Heart right ventricle (tissue), 16 donors: ENCODE measurements around the gene RNF175. TPM values are rescaled to one million over a fixed set of nuclear protein-coding genes. Genes with fewer than 3 reads are reported as not detected.

Source experiments
- ATAC-seq, 8 donors: fragments of 200-7000 bp; cut with Tn5 transposase; one replicate each; pipeline ENCODE4 v1.9.1; 2020; ENCODE audit warnings: mild to moderate bottlenecking in 8 of 8, moderate library complexity in 8 of 8, moderate number of reproducible peaks in 1 of 8
- DNase-seq, 2 donors: peaks; one replicate each; pipeline ENCODE4 v3.0.0-alpha.2; 2020
- H3K27ac ChIP-seq, 10 donors: fragments of 200-600 bp; sonication (generic) in 2 of 10; one replicate each; pipeline versions ENCODE4 v1.5.0 to v1.8.0; 2020 to 2022; ENCODE audit warnings: mild to moderate bottlenecking in 3 of 10
- H3K27me3 ChIP-seq, 7 donors: fragments of 200-600 bp; one replicate each; pipeline ENCODE4 v1.8.0; 2021 to 2022; ENCODE audit warnings: mild to moderate bottlenecking in 2 of 7
- H3K36me3 ChIP-seq, 9 donors: fragments of 200-600 bp; sonication (generic) in 1 of 9; one replicate each; pipeline versions ENCODE4 v1.5.0 to v1.8.0; 2020 to 2022; ENCODE audit warnings: mild to moderate bottlenecking in 2 of 9
- H3K4me1 ChIP-seq, 9 donors: fragments of 200-600 bp; sonication (generic) in 1 of 9; one replicate each; pipeline versions ENCODE4 v1.5.0 to v1.8.0; 2020 to 2022; ENCODE audit warnings: mild to moderate bottlenecking in 4 of 9
- H3K4me3 ChIP-seq, 10 donors: fragments of 200-600 bp; sonication (generic) in 2 of 10; one replicate each; pipeline versions ENCODE4 v1.5.0 to v1.8.0; 2020 to 2022; ENCODE audit warnings: mild to moderate bottlenecking in 7 of 10, moderate library complexity in 2 of 10
- H3K9me3 ChIP-seq, 11 donors: fragments of 200-600 bp in 10 of 11; sonication (generic) in 2 of 11; one replicate each; pipeline versions ENCODE4 v1.5.0 to v1.8.0; 2013 to 2022; ENCODE audit warnings: mild to moderate bottlenecking in 2 of 11, control low read depth in 1 of 11, moderate library complexity in 1 of 11
- CTCF ChIP-seq, 9 donors: fragments of 200-600 bp; sonication (generic) in 2 of 9; IDR thresholded peaks; one replicate each; pipeline versions ENCODE4 v1.5.0 to v1.8.0; 2021 to 2022; ENCODE audit warnings: antibody characterized with exemption in 9 of 9, mild to moderate bottlenecking in 5 of 9, moderate library complexity in 1 of 9
- WGBS, 2 donors: extraction: QIAGEN DNeasy Blood & Tissue Kit; methylation state at CpG; one replicate each; pipeline ENCODE4 v1.1.7; 2013; ENCODE audit warnings: inconsistent platforms in 1 of 2; 5-methylcytosine and 5-hydroxymethylcytosine counted together
- intact Hi-C, 10 donors: fragments of 100-400 bp; cut with DNase I; formaldehyde crosslinking; loops; one replicate each; pipeline versions ENCODE4 v1.11.1 to v1.14.2; 2022
- polyA plus RNA-seq, 2 donors: library from polyadenylated mRNA; stranded (reverse); fragments of 200-250 nt; gene quantifications; one replicate each; pipeline ENCODE4 v1.2.3, GENCODE V29; 2013
- total RNA-seq, 10 donors: library from RNA; stranded (reverse); fragmentation: NEBNext Ultra II Directional in 3 of 10; extraction: Animal tissue kit (Norgen Biotek cat#: 25700) in 3 of 10; gene quantifications; one replicate each; pipeline versions ENCODE4 v1.2.1 to v1.2.4, GENCODE V29; 2021 to 2023
- donor health status: Arrhythmogenic right ventricular cardiomyopathy.
- donor health status: ischemic (EF 13 %, LVEDD 7.1; RV severe dilation, severe dysfunction).
- donor health status: healthy with polysubstance abuse.
- donor health status: DM: no; HTN: yes; CAD: no.
- donor health status: DM: no; HTN: no; CAD: no.
- donor health status: ischemic (EF 25% LVEDD 6.9; RV normal size, moderate dysfunction).
- donor health status: ischemic (EF 25% LVEDD 5.7; RV mildly dilated, moderate dysfunction).
- donor health status: healthy.
- donor health status: DM: yes; HTN: yes; CAD: no.
- donor health status: Ischemic cardiomyopathy.
- donor health status: ischemic (EF 35%, LVEDD 5.7; RV mildly dilated, moderate dysfunction).
- donor health status: nonischemic (EF 11% LVEDD 7.7; RV severe dilation, severe dysfunction).
- donor health status: DM: yes; HTN: yes; CAD: no.
- donor health status: PGD.
- donor health status: ischemic (EF 29% LVEDD 5.4; RV normal size, mild dysfunction).
- donor health status: nonischemic (EF 23%, LVEDD 6.1; RV moderate dilation, normal function).

RNF175 gene
- total and polyA plus RNA-seq, 12 donors = 0.13 to 1.3 (median 0.50) TPM; not detected in 2

GRCh38 chr4:153782581-153782980 is 22.8 kb upstream of the RNF175 start:
- WGBS, 2 donors = 96 to 97% methylated on average over 1 of the region's 1 CpG
- intact Hi-C loops = loop anchor here in 4 of 10 donors (10.0 kb wide), 2 partner anchors 532 to 722 kb away; no protein-coding TSS in a partner anchor
- peaks cover 0 to 91% (median 66%) of the 10 kb centered on the region in 7 donors for H3K27me3 ChIP-seq

DNA sequence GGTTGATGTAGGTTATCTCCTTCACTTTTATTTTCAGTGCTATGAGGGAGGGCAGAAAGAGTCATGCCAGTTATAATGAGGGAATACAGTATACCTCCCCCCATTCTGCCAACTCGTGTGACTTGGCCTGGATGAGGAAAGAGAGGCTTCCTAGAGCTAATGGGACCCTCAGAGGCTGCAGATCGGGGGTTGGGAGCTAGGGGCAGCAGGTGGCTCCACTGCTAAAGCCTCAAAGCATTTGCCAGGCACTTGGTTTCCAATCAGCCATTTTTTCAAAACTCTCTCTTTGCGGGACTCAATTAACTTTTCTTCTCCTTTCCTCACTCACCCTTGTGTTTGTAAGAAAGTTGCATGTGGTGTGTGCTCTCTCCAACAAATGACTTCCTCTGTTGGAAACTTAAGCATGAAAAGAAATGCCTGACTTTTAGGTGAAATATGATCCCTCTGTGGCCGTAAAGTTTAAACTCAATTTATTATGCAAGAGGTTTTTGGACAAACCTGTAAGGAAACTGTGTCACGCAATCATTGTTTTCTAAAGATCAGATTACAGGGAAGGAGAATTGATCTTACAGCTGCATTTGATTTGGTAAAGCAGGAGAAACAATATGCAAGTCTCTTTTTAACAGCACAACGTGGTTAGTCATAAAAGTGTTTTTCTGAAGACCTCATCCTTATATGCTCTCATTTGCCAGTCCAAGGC is 22.0 kb upstream of the RNF175 start:
- H3K27ac ChIP-seq = no peak overlapping the region
- no peak for DNase-seq
- H3K4me1 ChIP-seq = peaks cover 0 to 4% (median 0%) of the 10 kb centered on the region in 9 donors
- no peaks in the 10 kb centered on the region for H3K36me3 ChIP-seq
- no peak for TF ChIP-seq CTCF (IDR thresholded peaks at IDR 0.05)
- H3K27me3 ChIP-seq = peaks cover 0 to 86% (median 61%) of the 10 kb centered on the region in 7 donors
- no peak overlapping the region for H3K4me3 ChIP-seq
- no peak for ATAC-seq
- H3K9me3 ChIP-seq = peaks cover 0 to 5% (median 0%) of the 10 kb centered on the region in 11 donors
- intact Hi-C loops = loop anchor here in 4 of 10 donors (10.0 kb wide), 2 partner anchors 533 to 723 kb away; no protein-coding TSS in a partner anchor
- WGBS, 2 donors = 53 to 61% methylated on average over 6 of the region's 6 CpGs

More at GRCh38 chr4:153782581-153782980, 22.8 kb upstream of the RNF175 start:
- no peak for TF ChIP-seq CTCF (IDR thresholded peaks at IDR 0.05)
- peaks cover 0 to 4% (median 0%) of the 10 kb centered on the region in 9 donors for H3K4me1 ChIP-seq
- no peak overlapping the region for H3K27ac ChIP-seq
- H3K36me3 ChIP-seq = no peaks in the 10 kb centered on the region
- DNase-seq (no peak), ATAC-seq (no peak)
- no peak overlapping the region for H3K4me3 ChIP-seq
- H3K9me3 ChIP-seq = peaks cover 0 to 5% (median 0%) of the 10 kb centered on the region in 11 donors

GRCh38 chr4:153781280-153781679 is 21.5 kb upstream of the RNF175 start:
- ATAC-seq = no peak
- Histone ChIP-seq H3K27ac (no peak overlapping the region), H3K27me3 (peaks cover 0 to 86% (median 61%) of the 10 kb centered on the region in 7 donors), H3K4me1 (peaks cover 0 to 3% (median 0%) of the 10 kb centered on the region in 9 donors), H3K4me3 (no peak overlapping the region), H3K9me3 (peaks cover 0 to 5% (median 0%) of the 10 kb centered on the region in 11 donors), H3K36me3 (no peaks in the 10 kb centered on the region)
- TF ChIP-seq CTCF (IDR thresholded peaks at IDR 0.05) = no peak
- 84 to 85% methylated on average over 17 of the region's 17 CpGs for WGBS, 2 donors
- DNase-seq = no peak
- intact Hi-C loops = loop anchor here in 4 of 10 donors (10.0 kb wide), 2 partner anchors 534 to 724 kb away; no protein-coding TSS in a partner anchor

DNA sequence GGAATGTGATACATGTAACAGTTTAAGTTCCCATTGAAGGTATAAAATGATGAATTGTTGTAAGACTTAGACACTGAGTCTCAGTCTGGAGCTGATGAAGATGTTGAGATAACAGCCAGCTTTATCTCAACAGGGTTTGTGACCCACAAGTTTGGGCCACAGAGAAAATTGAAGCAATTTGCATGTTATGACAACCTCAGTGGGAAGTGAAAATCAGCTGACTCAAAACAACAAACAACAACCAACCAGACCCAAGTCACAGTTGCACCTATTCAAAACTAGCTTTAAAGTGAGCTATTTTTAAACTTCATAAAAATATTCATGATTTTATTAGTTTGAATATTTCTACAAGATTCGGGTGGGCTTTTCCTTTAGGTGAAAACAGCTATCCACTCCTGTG is 21.1 kb upstream of the RNF175 start:
- no peak for TF ChIP-seq CTCF (IDR thresholded peaks at IDR 0.05)
- H3K4me3 ChIP-seq = no peak overlapping the region
- WGBS, 2 donors = 73 to 92% methylated on average over 1 of the region's 1 CpG
- intact Hi-C loops = loop anchor here in 4 of 10 donors (10.0 kb wide), 2 partner anchors 534 to 724 kb away; no protein-coding TSS in a partner anchor
- H3K9me3 ChIP-seq = peaks cover 0 to 5% (median 0%) of the 10 kb centered on the region in 11 donors
- no peak for DNase-seq
- no peak overlapping the region for H3K27ac ChIP-seq
- no peaks in the 10 kb centered on the region for H3K4me1 ChIP-seq
- no peak for ATAC-seq
- H3K27me3 ChIP-seq = peaks cover 0 to 83% (median 58%) of the 10 kb centered on the region in 7 donors
- H3K36me3 ChIP-seq = no peaks in the 10 kb centered on the region
